Measurements from ENCODE around the gene PPP1R9B.

Gene PPP1R9B, protein sequence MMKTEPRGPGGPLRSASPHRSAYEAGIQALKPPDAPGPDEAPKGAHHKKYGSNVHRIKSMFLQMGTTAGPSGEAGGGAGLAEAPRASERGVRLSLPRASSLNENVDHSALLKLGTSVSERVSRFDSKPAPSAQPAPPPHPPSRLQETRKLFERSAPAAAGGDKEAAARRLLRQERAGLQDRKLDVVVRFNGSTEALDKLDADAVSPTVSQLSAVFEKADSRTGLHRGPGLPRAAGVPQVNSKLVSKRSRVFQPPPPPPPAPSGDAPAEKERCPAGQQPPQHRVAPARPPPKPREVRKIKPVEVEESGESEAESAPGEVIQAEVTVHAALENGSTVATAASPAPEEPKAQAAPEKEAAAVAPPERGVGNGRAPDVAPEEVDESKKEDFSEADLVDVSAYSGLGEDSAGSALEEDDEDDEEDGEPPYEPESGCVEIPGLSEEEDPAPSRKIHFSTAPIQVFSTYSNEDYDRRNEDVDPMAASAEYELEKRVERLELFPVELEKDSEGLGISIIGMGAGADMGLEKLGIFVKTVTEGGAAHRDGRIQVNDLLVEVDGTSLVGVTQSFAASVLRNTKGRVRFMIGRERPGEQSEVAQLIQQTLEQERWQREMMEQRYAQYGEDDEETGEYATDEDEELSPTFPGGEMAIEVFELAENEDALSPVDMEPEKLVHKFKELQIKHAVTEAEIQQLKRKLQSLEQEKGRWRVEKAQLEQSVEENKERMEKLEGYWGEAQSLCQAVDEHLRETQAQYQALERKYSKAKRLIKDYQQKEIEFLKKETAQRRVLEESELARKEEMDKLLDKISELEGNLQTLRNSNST

DNA sequence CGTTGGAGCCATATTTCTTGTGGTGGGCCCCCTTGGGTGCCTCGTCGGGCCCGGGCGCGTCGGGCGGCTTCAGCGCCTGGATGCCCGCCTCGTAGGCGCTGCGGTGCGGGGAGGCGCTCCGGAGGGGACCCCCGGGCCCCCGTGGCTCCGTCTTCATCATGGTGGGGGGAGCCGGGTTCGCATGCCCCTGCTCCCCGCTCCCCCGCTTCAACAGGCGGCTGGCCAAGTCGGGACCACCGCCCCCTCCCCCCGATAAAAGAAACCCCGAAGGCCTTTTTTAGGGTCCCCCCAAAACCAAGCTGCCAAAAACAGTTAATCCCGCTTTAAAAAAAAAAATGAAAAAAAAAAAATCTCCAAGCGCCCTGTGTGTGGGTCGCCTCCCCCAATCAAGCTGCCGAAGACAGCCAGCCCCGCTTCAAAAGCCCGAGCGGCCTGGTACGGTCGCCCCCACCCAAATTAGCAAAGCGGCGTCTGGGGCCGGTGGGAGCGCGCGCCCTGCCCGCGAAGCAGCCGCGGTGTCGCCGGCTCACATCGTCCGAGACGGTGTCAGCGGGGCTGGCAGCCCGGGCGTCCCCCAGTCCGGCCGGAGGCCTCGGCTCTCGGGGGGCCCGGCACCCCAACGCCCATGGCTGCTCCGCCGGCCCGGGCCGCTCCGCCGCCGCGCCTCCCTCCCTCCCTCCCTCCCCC, at the start of gene PPP1R9B:
TSS of gene PPP1R9B (minus strand) at position 324 of the 687 bp plus-strand sequence. CDS start at position 160, 164 bp downstream.
- no peak for DNase-seq (ENCODE audit: low read depth)
- TF ChIP-seq, protein P1, sequence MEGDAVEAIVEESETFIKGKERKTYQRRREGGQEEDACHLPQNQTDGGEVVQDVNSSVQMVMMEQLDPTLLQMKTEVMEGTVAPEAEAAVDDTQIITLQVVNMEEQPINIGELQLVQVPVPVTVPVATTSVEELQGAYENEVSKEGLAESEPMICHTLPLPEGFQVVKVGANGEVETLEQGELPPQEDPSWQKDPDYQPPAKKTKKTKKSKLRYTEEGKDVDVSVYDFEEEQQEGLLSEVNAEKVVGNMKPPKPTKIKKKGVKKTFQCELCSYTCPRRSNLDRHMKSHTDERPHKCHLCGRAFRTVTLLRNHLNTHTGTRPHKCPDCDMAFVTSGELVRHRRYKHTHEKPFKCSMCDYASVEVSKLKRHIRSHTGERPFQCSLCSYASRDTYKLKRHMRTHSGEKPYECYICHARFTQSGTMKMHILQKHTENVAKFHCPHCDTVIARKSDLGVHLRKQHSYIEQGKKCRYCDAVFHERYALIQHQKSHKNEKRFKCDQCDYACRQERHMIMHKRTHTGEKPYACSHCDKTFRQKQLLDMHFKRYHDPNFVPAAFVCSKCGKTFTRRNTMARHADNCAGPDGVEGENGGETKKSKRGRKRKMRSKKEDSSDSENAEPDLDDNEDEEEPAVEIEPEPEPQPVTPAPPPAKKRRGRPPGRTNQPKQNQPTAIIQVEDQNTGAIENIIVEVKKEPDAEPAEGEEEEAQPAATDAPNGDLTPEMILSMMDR (IDR thresholded peaks at IDR 0.05; ENCODE audit: insufficient read depth, low read depth, low read length, missing control alignments): no peak
- peak within 1 kb of the TSS; percentile 74 for H3K4me3 ChIP-seq (ENCODE audit: low read length)

- TF ChIP-seq, protein P1 (IDR thresholded peaks at IDR 0.05; ENCODE audit: insufficient read depth, low read depth, low read length, missing control alignments): no peak
- peak; percentile 95 for DNase-seq (ENCODE audit: low read depth)
- H3K4me3 ChIP-seq (ENCODE audit: low read length): peak overlapping the region; percentile 51
Observed at GRCh38 chr17:50199803-50200456, 49.5 kb upstream of the PPP1R9B start.

GRCh38 chr17:50199211-50199802, 48.8 kb upstream of the PPP1R9B start:
- TF ChIP-seq, protein P1 (IDR thresholded peaks at IDR 0.05; ENCODE audit: insufficient read depth, low read depth, low read length, missing control alignments): no peak
- H3K4me3 ChIP-seq (ENCODE audit: low read length): peak overlapping the region; percentile 51
- no peak for DNase-seq (ENCODE audit: low read depth)

DNA sequence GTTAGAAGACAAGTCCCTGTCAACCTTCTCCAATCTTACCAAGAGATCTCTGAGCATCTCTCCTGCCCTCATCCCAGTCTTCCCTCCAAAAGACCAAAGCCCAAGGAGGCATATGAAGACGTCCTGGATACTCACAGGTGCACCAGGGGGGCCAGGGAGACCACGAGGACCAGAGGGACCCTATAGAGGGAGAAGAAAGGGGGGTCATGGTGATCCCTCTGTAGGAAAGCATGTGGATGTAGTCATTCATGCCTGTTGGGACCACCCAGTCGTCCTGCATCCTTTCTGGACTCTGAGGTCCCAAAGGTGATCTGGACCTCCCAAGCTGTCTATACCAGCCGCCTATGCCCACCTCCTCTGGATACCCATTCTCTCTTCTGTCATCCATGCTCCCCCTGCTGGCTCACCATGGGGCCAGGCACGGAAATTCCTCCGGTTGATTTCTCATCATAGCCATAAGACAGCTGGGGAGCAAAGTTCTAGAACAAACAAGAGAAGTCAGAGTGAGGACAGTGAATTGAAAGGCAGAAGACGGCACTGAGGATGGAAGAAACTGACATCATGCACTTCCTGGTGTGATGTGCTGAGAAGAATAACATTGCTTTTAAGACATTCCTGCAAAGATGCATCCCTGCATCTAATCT, 47.7 kb upstream of the PPP1R9B start:
- peak; percentile 77 for DNase-seq (ENCODE audit: low read depth)
- TF ChIP-seq, protein P1 (IDR thresholded peaks at IDR 0.05; ENCODE audit: insufficient read depth, low read depth, low read length, missing control alignments): peak; percentile 93
- H3K4me3 ChIP-seq (ENCODE audit: low read length): no peak overlapping the region

DNA sequence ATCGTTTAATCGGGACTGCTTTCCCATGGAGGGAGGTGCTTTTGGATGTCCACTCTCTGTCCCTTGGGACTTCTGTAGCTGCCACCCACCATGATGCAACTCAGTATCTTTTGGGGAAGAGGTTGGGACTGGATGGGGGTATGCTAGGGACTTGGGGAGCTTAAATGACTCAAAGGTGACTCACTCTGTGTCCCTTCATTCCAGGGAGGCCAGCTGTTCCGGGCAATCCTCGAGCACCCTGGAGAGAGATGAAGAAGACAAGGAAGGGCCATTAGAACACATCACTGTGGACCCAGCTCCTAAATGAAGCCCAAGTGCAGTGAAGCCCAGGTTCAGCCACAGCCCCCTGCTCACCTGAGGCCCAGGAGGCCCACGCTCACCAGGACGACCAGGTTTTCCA, 46.3 kb upstream of the PPP1R9B start:
- no peak overlapping the region for H3K4me3 ChIP-seq (ENCODE audit: low read length)
- no peak for DNase-seq (ENCODE audit: low read depth)
- TF ChIP-seq, protein P1 (IDR thresholded peaks at IDR 0.05; ENCODE audit: insufficient read depth, low read depth, low read length, missing control alignments): no peak

Measured in epithelial cell of esophagus (primary cell).